HAP-1 (cell line): Measurements from ENCODE around the gene ST6GAL1.
"Not testable (repeated sequence)": the region's sequence is repeated elsewhere in the genome, so short reads cannot be mapped to it uniquely, and the experiment has no call there.

Experiments
- DNase-seq, 2 experiments: peaks; one replicate each; pipeline ENCODE4 v3.0.0-alpha.2; 2016 to 2020; ENCODE audit warnings: low spot score in 2 of 2
- H3K27me3 ChIP-seq: fragments of 250-450 bp; sonication (Bioruptor Pico); 2 replicates; pipeline ENCODE4 v1.5.1; 2020; ENCODE audit warnings: low read depth, mild to moderate bottlenecking, moderate library complexity
- H3K36me3 ChIP-seq: fragments of 250-450 bp; sonication (Bioruptor Pico); replicated peaks from 2 replicates; pipeline ENCODE4 v1.5.1; 2020; ENCODE audit warnings: mild to moderate bottlenecking
- H3K4me1 ChIP-seq: fragments of 250-450 bp; sonication (Bioruptor Pico); 2 replicates; pipeline ENCODE4 v1.5.1; 2020; ENCODE audit warnings: mild to moderate bottlenecking
- H3K4me3 ChIP-seq: fragments of 250-450 bp; sonication (Bioruptor Pico); 2 replicates; pipeline ENCODE4 v1.5.1; 2020; ENCODE audit warnings: mild to moderate bottlenecking, moderate library complexity
- H3K9me3 ChIP-seq: fragments of 250-450 bp; sonication (Bioruptor Pico); 2 replicates; pipeline ENCODE4 v1.5.1; 2020; ENCODE audit warnings: mild to moderate bottlenecking, moderate library complexity
- in situ Hi-C: fragments of 300-500 bp; cut with MboI; formaldehyde crosslinking; loops from 3 replicates; pipeline ENCODE4 v1.14.3; 2020; ENCODE audit warnings: low sequenced_read_pairs, inconsistent platforms, mixed read lengths

Gene ST6GAL1

DNA sequence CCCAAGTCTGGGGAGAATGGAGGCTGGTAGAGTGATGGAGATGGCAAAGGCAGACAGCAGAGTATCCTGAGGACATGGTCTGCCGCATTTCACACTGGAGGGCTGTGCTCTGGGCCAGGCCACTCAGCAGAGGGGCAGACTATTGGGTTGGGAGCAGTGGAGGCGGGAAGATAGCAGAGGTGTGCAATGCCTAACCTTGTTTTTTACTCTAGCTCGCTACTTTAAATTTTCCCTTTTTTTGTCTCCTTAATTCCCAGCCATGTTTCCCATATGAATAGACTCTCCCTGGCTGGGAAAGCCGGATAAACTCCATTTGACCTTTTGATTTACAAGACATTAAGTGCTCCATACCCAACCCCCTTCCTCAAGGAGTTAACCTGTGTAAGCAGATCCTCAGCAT lies 33.5 kb upstream of the ST6GAL1 start:
- Histone ChIP-seq H3K4me1 (peaks cover 51% of the 10 kb centered on the region), H3K4me3 (no peak overlapping the region), H3K9me3 (no peaks in the 10 kb centered on the region), H3K36me3 (no peaks in the 10 kb centered on the region), H3K27me3 (no peaks in the 10 kb centered on the region)
- DNase-seq = peak; percentile 70 to 96
- in situ Hi-C loops = no loop called here

- Histone ChIP-seq H3K4me1 (peaks cover 14% of the 10 kb centered on the region), H3K9me3 (peaks cover 5% of the 10 kb centered on the region; the same call in 1 of the 2 replicates), H3K4me3 (no peak overlapping the region), H3K36me3 (no peaks in the 10 kb centered on the region), H3K27me3 (no peaks in the 10 kb centered on the region)
- no peak for DNase-seq
- in situ Hi-C loops = no loop called here
Observed at GRCh38 chr3:186901135-186901734, 29.1 kb upstream of the ST6GAL1 start.

DNA sequence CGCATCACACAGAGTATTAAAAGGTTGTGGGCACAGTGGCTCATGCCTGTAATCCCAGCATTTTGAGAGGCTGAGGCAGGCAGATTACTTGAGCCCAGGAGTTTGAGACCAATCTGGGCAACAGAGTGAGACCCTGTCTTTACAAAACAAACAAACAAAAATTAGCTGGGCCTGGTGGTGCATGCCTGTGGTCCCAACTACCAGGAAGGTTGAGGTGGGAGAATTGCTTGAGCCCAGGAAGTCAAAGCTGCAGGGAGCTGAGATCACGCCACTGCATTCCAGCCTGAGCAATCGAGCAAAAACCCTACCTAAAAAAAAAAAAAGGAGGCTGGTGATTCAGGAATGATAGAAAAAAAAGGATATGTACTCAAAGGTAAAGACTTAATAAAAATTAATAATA lies 28.2 kb upstream of the ST6GAL1 start:
- Histone ChIP-seq H3K27me3 (no peaks in the 10 kb centered on the region), H3K4me1 (peaks cover 6% of the 10 kb centered on the region), H3K4me3 (no peak overlapping the region), H3K36me3 (no peaks in the 10 kb centered on the region), H3K9me3 (peaks cover 5% of the 10 kb centered on the region; the same call in 1 of the 2 replicates)
- no peak for DNase-seq
- in situ Hi-C loops = no loop called here

GRCh38 chr3:186902713-186903112 lies 27.6 kb upstream of the ST6GAL1 start:
- H3K9me3 ChIP-seq = peaks cover 5% of the 10 kb centered on the region; the same call in 1 of the 2 replicates
- no peaks in the 10 kb centered on the region for H3K27me3 ChIP-seq
- no peak overlapping the region for H3K4me3 ChIP-seq
- no peak for DNase-seq
- H3K4me1 ChIP-seq = no peaks in the 10 kb centered on the region; the same call in 1 of the 2 replicates
- H3K36me3 ChIP-seq = no peaks in the 10 kb centered on the region
- in situ Hi-C loops = no loop called here

DNA sequence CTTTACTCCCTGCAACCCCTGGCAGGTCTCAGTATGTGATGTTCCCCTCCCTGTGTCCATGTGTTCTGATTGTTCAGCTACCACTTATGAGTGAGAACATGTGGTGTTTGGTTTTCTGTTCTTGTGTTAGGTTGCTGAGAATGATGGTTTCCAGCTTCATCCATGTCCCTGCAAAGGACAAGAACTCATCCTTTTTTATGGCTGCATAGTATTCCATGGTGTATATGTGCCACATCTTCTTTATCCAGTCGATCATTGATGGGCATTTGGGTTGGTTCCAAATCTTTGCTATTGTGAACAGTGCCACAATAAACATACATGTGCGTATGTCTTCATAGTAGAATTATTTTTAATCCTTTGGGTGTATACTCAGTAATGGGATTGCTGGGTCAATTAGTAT lies 26.6 kb upstream of the ST6GAL1 start:
- in situ Hi-C loops, H3K36me3 ChIP-seq, H3K9me3 ChIP-seq, H3K27me3 ChIP-seq, H3K4me1 ChIP-seq, H3K4me3 ChIP-seq, DNase-seq: not testable (repeated sequence)

GRCh38 chr3:186907075-186907474 lies 23.3 kb upstream of the ST6GAL1 start:
- in situ Hi-C loops, H3K36me3 ChIP-seq, DNase-seq, H3K9me3 ChIP-seq, H3K27me3 ChIP-seq, H3K4me3 ChIP-seq, H3K4me1 ChIP-seq: not testable (repeated sequence)

DNA sequence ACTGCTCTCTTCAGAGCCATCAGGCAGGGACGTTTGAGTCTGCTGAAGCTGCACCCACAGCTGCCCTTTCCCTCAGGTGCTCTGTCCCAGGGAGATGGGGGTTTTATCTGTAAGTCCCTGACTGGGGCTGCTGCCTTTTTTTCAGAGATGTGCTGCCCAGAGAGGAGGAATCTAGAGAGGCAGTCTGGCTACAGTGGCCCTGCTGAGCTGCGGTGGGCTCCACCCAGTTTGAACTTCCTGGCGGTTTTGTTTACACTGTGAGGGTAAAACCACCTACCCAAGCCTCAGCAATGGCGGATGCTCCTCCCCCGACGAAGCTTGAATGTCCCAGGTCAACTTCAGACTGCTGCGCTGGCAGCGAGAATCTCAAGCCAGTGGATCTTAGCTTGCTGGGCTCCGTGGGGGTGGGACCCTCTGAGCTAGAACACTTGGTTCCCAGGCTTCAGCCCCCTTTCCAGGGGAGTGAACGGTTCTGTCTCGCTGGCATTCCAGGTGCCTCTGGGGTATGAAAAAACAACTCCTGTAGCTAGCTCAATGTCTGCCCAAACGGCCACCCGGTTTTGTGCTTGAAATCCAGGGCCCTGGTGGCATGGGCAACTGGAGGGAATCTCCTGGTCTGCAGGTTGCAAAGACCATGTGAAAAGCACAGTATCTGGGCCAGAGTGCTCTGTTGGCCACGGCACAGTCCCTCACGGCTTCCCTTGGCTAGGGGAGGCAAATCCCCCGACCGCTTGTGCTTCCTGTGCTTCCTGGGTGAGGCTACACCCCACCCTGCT lies 21.1 kb upstream of the ST6GAL1 start:
- no peak for DNase-seq
- Histone ChIP-seq H3K27me3 (no peaks in the 10 kb centered on the region), H3K4me1 (peaks cover 15% of the 10 kb centered on the region), H3K9me3 (peaks cover 5% of the 10 kb centered on the region; the same call in 1 of the 2 replicates), H3K4me3 (no peak overlapping the region), H3K36me3 (no peaks in the 10 kb centered on the region)
- in situ Hi-C loops = no loop called here

DNA sequence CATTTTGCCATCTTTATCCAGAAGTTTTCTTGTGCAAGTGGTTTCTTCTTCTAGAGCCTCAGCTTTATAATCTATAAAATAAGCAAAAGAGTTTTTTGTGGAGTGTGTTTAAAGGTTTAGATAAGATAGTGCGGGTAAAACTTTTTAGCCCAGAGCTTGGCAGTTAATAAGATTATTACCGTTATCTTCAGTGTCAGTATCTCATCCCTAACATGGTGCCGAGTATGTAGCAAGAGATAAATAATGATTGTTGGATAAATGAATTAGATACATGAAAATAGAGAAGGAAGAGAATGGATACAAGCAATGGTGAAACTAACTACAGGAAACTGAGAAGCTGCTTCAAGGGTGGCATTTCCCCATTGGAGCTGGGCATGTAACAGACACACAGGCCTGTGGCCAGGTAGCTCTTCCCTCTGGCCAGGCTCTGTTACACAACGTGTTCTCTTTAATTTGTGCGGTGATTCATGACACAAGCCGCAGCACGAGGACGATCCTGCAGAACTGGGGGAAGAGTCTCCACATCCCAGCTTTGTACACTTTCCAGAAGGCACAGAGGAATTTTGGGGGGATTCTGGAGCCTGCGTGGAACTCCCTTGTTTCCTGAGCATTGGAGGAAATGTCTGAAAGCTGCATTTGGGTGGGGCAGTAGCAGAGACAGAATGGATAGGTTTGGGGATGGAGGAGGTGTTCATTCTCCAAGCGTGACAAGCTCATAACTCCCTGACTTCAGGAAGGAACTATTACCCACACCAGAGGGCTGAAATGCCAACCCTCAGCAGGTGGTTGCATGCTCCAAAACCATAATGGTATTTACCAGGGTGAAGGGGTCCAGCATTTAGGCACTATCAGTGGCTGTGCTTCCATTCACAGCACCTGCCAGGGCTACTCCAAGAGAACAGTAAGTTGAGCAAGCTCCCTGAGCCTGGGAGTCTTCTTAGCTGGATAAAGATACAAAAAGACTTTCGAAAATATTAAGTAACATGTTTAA lies 14.2 kb upstream of the ST6GAL1 start:
- no peak overlapping the region for H3K4me3 ChIP-seq
- no peaks in the 10 kb centered on the region for H3K27me3 ChIP-seq
- H3K36me3 ChIP-seq = no peaks in the 10 kb centered on the region
- peaks cover 30% of the 10 kb centered on the region for H3K4me1 ChIP-seq
- DNase-seq = no peak
- no peaks in the 10 kb centered on the region for H3K9me3 ChIP-seq
- in situ Hi-C loops = no loop called here

- Histone ChIP-seq H3K4me3 (no peak overlapping the region), H3K4me1 (peaks cover 21% of the 10 kb centered on the region), H3K9me3 (no peaks in the 10 kb centered on the region), H3K27me3 (no peaks in the 10 kb centered on the region), H3K36me3 (no peaks in the 10 kb centered on the region)
- in situ Hi-C loops = no loop called here
- DNase-seq = no peak
Observed at GRCh38 chr3:186917512-186918312, 12.6 kb upstream of the ST6GAL1 start.

GRCh38 chr3:186920301-186920700 lies 10.0 kb upstream of the ST6GAL1 start:
- no peaks in the 10 kb centered on the region for H3K36me3 ChIP-seq
- no peaks in the 10 kb centered on the region for H3K9me3 ChIP-seq
- peak in 1 of 2 experiments; percentile 33 for DNase-seq
- H3K27me3 ChIP-seq = no peaks in the 10 kb centered on the region
- in situ Hi-C loops = no loop called here
- H3K4me3 ChIP-seq = no peak overlapping the region
- H3K4me1 ChIP-seq = peaks cover 19% of the 10 kb centered on the region

DNA sequence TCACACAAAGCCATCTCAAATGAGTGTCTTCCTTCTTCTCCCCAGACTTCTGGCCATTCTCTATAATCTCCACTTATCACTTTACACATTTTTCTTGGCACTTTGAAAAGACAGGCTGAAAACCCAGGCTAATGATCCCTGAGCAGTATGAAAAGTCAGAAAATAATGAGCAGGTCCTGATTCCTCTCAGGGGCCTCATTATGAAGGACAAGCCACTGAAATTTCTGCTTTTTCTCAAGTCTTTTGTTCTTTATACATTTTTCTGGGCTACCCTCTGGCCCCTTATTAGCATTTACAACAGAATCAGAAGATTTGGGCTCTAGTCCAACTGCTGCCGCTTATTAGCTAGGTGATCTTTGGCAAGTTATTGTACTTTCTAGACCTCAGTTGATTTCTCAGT lies 9.5 kb upstream of the ST6GAL1 start:
- H3K27me3 ChIP-seq = no peaks in the 10 kb centered on the region
- in situ Hi-C loops = no loop called here
- H3K4me3 ChIP-seq = no peak overlapping the region
- peak; percentile 42 to 79 for DNase-seq
- no peaks in the 10 kb centered on the region for H3K9me3 ChIP-seq
- peaks cover 19% of the 10 kb centered on the region for H3K4me1 ChIP-seq
- H3K36me3 ChIP-seq = no peaks in the 10 kb centered on the region

DNA sequence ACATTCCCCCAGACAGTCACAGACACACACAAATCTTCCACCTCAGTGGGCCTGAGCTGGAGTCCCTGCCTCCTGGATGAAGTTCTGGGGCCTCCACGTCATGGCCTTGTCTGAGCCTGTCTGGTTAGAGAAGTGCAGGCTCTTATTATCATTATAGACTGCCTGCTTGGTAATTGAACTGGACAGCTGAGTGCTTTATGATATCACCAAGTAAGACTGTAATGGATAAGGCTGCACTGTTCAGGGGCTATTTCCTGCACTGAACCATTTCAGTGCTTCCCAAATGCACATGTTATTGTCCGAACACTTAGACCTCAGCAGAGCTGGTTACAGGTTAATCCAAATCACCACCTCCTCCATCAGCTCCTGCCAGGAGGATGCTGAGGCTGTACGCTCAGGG lies 8.7 kb upstream of the ST6GAL1 start:
- Histone ChIP-seq H3K9me3 (no peaks in the 10 kb centered on the region), H3K4me1 (peaks cover 19% of the 10 kb centered on the region), H3K36me3 (no peaks in the 10 kb centered on the region), H3K4me3 (no peak overlapping the region), H3K27me3 (no peaks in the 10 kb centered on the region)
- DNase-seq = no peak
- in situ Hi-C loops = no loop called here

GRCh38 chr3:186922224-186922623 lies 8.1 kb upstream of the ST6GAL1 start:
- peaks cover 19% of the 10 kb centered on the region for H3K4me1 ChIP-seq
- in situ Hi-C loops = no loop called here
- no peak overlapping the region for H3K4me3 ChIP-seq
- H3K36me3 ChIP-seq = no peaks in the 10 kb centered on the region
- H3K9me3 ChIP-seq = no peaks in the 10 kb centered on the region
- no peaks in the 10 kb centered on the region for H3K27me3 ChIP-seq
- DNase-seq = no peak
